HG03457 (cell line): ENCODE measurements around the gene MBOAT1.
A peak's percentile ranks its signal among the peaks of the same experiment; 100 is the strongest.

ENCODE experiments used
- ATAC-seq: cut with Tn5 transposase; IDR thresholded peaks from one replicate; pipeline ENCODE4 v1.9.1; 2021; ENCODE audit warnings: moderate number of reproducible peaks; ENCODE audit not compliant: unreplicated experiment

Gene MBOAT1

DNA sequence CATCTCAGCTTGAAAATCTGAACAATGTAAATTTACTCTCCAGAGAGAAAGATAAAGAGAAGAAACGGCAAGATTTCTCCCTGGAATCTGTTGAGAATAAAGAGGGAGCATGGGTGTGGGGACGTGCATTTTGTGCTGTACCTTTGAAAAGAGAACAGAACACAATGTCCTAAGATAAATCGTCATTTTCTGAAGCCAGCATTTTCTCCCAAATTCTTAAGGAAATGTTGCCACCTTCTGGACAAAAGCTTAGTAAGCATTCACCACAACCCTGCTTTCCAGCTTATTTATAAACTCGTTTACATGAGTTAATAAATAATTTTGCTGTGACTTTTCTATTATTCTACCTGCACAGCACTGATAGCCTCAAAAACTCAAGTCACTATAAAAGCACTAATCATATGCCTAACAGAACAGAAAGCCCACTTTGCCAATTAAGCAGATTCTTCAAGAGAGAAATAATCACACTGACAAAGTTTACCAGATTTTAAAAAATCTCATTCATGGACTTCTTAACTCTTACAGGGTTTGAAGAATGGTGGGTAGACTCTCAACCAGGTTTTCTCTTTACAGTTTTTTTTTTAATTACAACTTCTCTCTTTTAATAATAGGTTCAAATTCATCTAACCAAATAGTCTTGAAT is 155.8 kb downstream of the MBOAT1 start:
- peak; percentile 65 for ATAC-seq

DNA sequence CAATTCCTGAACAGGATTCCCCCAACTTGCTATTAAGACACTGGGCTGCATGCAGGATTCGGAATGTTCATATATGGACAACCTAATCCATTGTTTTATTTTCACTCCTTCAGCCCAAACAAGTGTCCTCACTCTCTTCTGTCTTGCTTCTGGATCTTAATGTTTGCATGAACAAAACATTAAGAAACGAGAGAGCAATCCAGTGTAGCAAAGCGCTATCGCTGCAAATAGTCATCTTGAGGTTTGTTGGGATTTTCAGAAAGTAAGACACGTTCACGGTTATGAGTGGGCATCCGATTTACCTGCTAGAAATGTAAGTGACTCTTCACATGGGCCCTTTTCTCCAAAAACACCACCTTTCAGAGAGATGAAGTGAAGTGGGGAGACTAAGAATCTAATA is 156.4 kb downstream of the MBOAT1 start:
- no peak for ATAC-seq
